Caco-2 (cell line): ENCODE results near the gene TMEM204. TPM values are rescaled to one million over a fixed set of nuclear protein-coding genes. Genes with fewer than 3 reads are reported as not detected.

Experiments
- BruUV-seq: library from RNA; stranded (reverse); fragments of 400-500 nt; replicated peaks from 2 replicates; lab custom pipeline; 2021; lab: Mats Ljungman, UMichigan
- CTCF ChIA-PET: fragments of 300-600 bp; sonication (Branson Sonifier 250); formaldehyde crosslinking; loops from one replicate; lab custom pipeline; 2022; ENCODE audit warnings: antibody characterized with exemption; lab: Charles Lee
- POLR2A ChIA-PET: fragments of 300-600 bp; sonication (Branson Sonifier 250); formaldehyde crosslinking; loops from one replicate; lab custom pipeline; 2022; ENCODE audit warnings: antibody characterized with exemption; lab: Charles Lee
- DNase-seq, 2 experiments: peaks; one replicate each; pipeline versions ENCODE4 v3.0.0 to v3.0.0-alpha.2; 2020 to 2022
- H3K27me3 ChIP-seq: replicated peaks from 2 replicates; pipeline ENCODE4 v1.6.0; 2011; ENCODE audit warnings: low read length; ENCODE audit not compliant: control insufficient read depth, insufficient read depth
- H3K36me3 ChIP-seq: 2 replicates; pipeline ENCODE4 v1.5.1; 2011; ENCODE audit warnings: low read length; ENCODE audit not compliant: control insufficient read depth, insufficient read depth
- H3K4me1 ChIP-seq: fragments of 250-450 bp; sonication (Bioruptor Pico); 2 replicates; pipeline ENCODE4 v1.5.1; 2020; ENCODE audit warnings: mild to moderate bottlenecking
- H3K4me3 ChIP-seq: 2 replicates; pipeline ENCODE4 v1.5.1; 2011; ENCODE audit warnings: low read depth, mild to moderate bottlenecking, control low read depth, low read length
- H3K9me3 ChIP-seq: fragments of 250-450 bp; sonication (Bioruptor Pico); 2 replicates; pipeline ENCODE4 v1.5.1; 2020; ENCODE audit warnings: mild to moderate bottlenecking, moderate library complexity
- H3K27ac Mint-ChIP-seq: one replicate; pipeline ENCODE4 v1.8.0; 2022; ENCODE audit warnings: mixed read lengths; ENCODE audit not compliant: unreplicated experiment
- H3K27me3 Mint-ChIP-seq: one replicate; pipeline ENCODE4 v1.8.0; 2022; ENCODE audit warnings: mixed read lengths; ENCODE audit not compliant: insufficient read depth, unreplicated experiment
- H3K36me3 Mint-ChIP-seq: one replicate; pipeline ENCODE4 v1.8.0; 2022; ENCODE audit warnings: mild to moderate bottlenecking, mixed read lengths; ENCODE audit not compliant: insufficient read depth, unreplicated experiment
- H3K4me1 Mint-ChIP-seq: one replicate; pipeline ENCODE4 v1.8.0; 2022; ENCODE audit warnings: low read depth, mixed read lengths; ENCODE audit not compliant: unreplicated experiment
- H3K4me3 Mint-ChIP-seq: one replicate; pipeline ENCODE4 v1.8.0; 2022; ENCODE audit warnings: mild to moderate bottlenecking, moderate library complexity, mixed read lengths; ENCODE audit not compliant: unreplicated experiment
- H3K9me3 Mint-ChIP-seq: one replicate; pipeline ENCODE4 v1.8.0; 2022; ENCODE audit warnings: mixed read lengths; ENCODE audit not compliant: unreplicated experiment
- CTCF ChIP-seq, 2 experiments: fragments of 200-600 bp in 1 of 2; IDR thresholded peaks; 1 replicate in 1 of 2; 2 replicates in 1 of 2; pipeline versions ENCODE4 v1.5.1 to v1.8.0; 2011 to 2022; ENCODE audit warnings: antibody characterized with exemption in 1 of 2, control low read depth in 1 of 2, inconsistent platforms in 1 of 2, low read depth in 1 of 2, low read length in 1 of 2, mild to moderate bottlenecking in 1 of 2, moderate library complexity in 1 of 2; ENCODE audit not compliant: insufficient read depth in 1 of 2, severe bottlenecking in 1 of 2, unreplicated experiment in 1 of 2
- intact Hi-C: fragments of 100-400 bp; cut with micrococcal nuclease; formaldehyde crosslinking; loops from one replicate; pipeline ENCODE4 v1.10.0; 2022; ENCODE audit not compliant: unreplicated experiment
- total RNA-seq: library from RNA; stranded (reverse); gene quantifications from 2 replicates; pipeline ENCODE4 v1.2.3, GENCODE V29; 2022

Gene TMEM204
- total RNA-seq, 1 experiment from 2014 or later: not detected

- Histone ChIP-seq H3K27me3 (no peaks in the 10 kb centered on the region), H3K4me1 (no peaks in the 10 kb centered on the region), H3K4me3 (no peak overlapping the region), H3K9me3 (no peaks in the 10 kb centered on the region), H3K36me3 (peaks cover 3% of the 10 kb centered on the region)
- Mint-ChIP-seq H3K4me1 (no peaks in the 10 kb centered on the region), H3K27me3 (no peaks in the 10 kb centered on the region), H3K4me3 (no peak overlapping the region), H3K27ac (no peak overlapping the region), H3K9me3 (no peaks in the 10 kb centered on the region), H3K36me3 (peaks cover 46% of the 10 kb centered on the region)
- CTCF ChIA-PET: no interaction called here
- no TSS peak for BruUV-seq
- intact Hi-C loops: no loop called here
- POLR2A ChIA-PET: no interaction called here
- no peak for DNase-seq
- TF ChIP-seq CTCF (IDR thresholded peaks at IDR 0.05; ENCODE audit: insufficient read depth in 1 of 2, low read depth in 1 of 2, low read length in 1 of 2, severe bottlenecking in 1 of 2, unreplicated experiment in 1 of 2): no peak
Observed at GRCh38 chr16:1508494-1509187, 24.8 kb upstream of the TMEM204 start.

- ChIA-PET CTCF (no interaction called here), POLR2A (no interaction called here)
- no peaks in the 10 kb centered on the region; the same call in 1 of the 2 replicates for H3K9me3 ChIP-seq
- no TSS peak for BruUV-seq
- no peak for TF ChIP-seq CTCF (IDR thresholded peaks at IDR 0.05; ENCODE audit: insufficient read depth in 1 of 2, low read depth in 1 of 2, low read length in 1 of 2, severe bottlenecking in 1 of 2, unreplicated experiment in 1 of 2)
- no peaks in the 10 kb centered on the region for H3K27me3 ChIP-seq
- no peak for DNase-seq
- Mint-ChIP-seq H3K4me1 (no peaks in the 10 kb centered on the region), H3K27ac (no peak overlapping the region), H3K36me3 (peaks cover 42% of the 10 kb centered on the region), H3K9me3 (peaks cover 2% of the 10 kb centered on the region), H3K27me3 (no peaks in the 10 kb centered on the region), H3K4me3 (no peak overlapping the region)
- no peak overlapping the region for H3K4me3 ChIP-seq
- peaks cover 3% of the 10 kb centered on the region for H3K36me3 ChIP-seq
- no peaks in the 10 kb centered on the region for H3K4me1 ChIP-seq
- intact Hi-C loops: no loop called here
Observed at GRCh38 chr16:1509307-1510221, 23.9 kb upstream of the TMEM204 start.

GRCh38 chr16:1510272-1510671 lies 23.2 kb upstream of the TMEM204 start:
- BruUV-seq: no TSS peak

More at GRCh38 chr16:1510272-1510671, 23.2 kb upstream of the TMEM204 start:
- TF ChIP-seq CTCF (IDR thresholded peaks at IDR 0.05; ENCODE audit: insufficient read depth in 1 of 2, low read depth in 1 of 2, low read length in 1 of 2, severe bottlenecking in 1 of 2, unreplicated experiment in 1 of 2): no peak
- Histone ChIP-seq H3K36me3 (peaks cover 3% of the 10 kb centered on the region), H3K4me1 (no peaks in the 10 kb centered on the region), H3K4me3 (no peak overlapping the region), H3K9me3 (peaks cover 3% of the 10 kb centered on the region; the same call in 1 of the 2 replicates), H3K27me3 (no peaks in the 10 kb centered on the region)
- no peak overlapping the region for H3K27ac Mint-ChIP-seq
- H3K27me3 Mint-ChIP-seq: no peaks in the 10 kb centered on the region
- intact Hi-C loops: no loop called here
- peaks cover 39% of the 10 kb centered on the region for H3K36me3 Mint-ChIP-seq
- no peaks in the 10 kb centered on the region for H3K4me1 Mint-ChIP-seq
- ChIA-PET POLR2A (no interaction called here), CTCF (no interaction called here)
- no peak overlapping the region for H3K4me3 Mint-ChIP-seq
- peaks cover 9% of the 10 kb centered on the region for H3K9me3 Mint-ChIP-seq
- no peak for DNase-seq
